Cardiac muscle cell (in vitro differentiated cells and primary cell): ENCODE results near the gene NPLOC4. TPM values are rescaled to one million over a fixed set of nuclear protein-coding genes. Genes with fewer than 3 reads are reported as not detected.
"Not testable (repeated sequence)": the region's sequence is repeated elsewhere in the genome, so short reads cannot be mapped to it uniquely, and the experiment has no call there.

Experiments
- DNase-seq, 2 donors: peaks; one replicate each; pipeline versions ENCODE4 v3.0.0 to v3.0.0-alpha.2; 2010 to 2017; ENCODE audit warnings: low read depth in 1 of 2, low spot score in 1 of 2
- H3K27ac ChIP-seq: fragments of 200-600 bp; sonication (generic); 2 replicates; pipeline ENCODE4 v1.5.1; 2016
- H3K27me3 ChIP-seq: fragments of 200-600 bp; sonication (generic); 2 replicates; pipeline ENCODE4 v1.6.0; 2016; ENCODE audit warnings: control low read depth
- H3K36me3 ChIP-seq: fragments of 200-600 bp; sonication (generic); 2 replicates; pipeline ENCODE4 v1.5.1; 2016; ENCODE audit warnings: control low read depth
- H3K4me1 ChIP-seq: fragments of 200-600 bp; sonication (generic); 2 replicates; pipeline ENCODE4 v1.8.1; 2017; ENCODE audit warnings: low read depth, mild to moderate bottlenecking, mixed run types
- H3K4me3 ChIP-seq: fragments of 200-600 bp; sonication (generic); 2 replicates; pipeline ENCODE4 v1.5.1; 2016; ENCODE audit warnings: mild to moderate bottlenecking
- H3K9me3 ChIP-seq: fragments of 200-600 bp; sonication (generic); 2 replicates; pipeline ENCODE4 v1.5.1; 2017; ENCODE audit warnings: low read depth, mild to moderate bottlenecking, control low read depth
- polyA plus RNA-seq: library from polyadenylated mRNA; unstranded; fragments of >200 nt; fragmentation: Nextera tagmentation; extraction: Ambion mirVana; gene quantifications from 2 replicates; pipeline ENCODE4 v1.2.1, GENCODE V29; 2016
- total RNA-seq: library from RNA; depleted of rRNA; stranded (reverse); fragments of >200 nt; gene quantifications from 2 replicates; pipeline ENCODE4 v1.2.3, GENCODE V29; 2016
- TF ChIP-seq, protein P1 (sequence below): IDR thresholded peaks from 2 replicates; pipeline ENCODE4 v1.5.1; 2012; ENCODE audit warnings: low read depth, mild to moderate bottlenecking, low read length

The NPLOC4 gene
- total and polyA plus RNA-seq, 2 experiments from 2014 or later: 51.5 to 53.8 TPM

DNA sequence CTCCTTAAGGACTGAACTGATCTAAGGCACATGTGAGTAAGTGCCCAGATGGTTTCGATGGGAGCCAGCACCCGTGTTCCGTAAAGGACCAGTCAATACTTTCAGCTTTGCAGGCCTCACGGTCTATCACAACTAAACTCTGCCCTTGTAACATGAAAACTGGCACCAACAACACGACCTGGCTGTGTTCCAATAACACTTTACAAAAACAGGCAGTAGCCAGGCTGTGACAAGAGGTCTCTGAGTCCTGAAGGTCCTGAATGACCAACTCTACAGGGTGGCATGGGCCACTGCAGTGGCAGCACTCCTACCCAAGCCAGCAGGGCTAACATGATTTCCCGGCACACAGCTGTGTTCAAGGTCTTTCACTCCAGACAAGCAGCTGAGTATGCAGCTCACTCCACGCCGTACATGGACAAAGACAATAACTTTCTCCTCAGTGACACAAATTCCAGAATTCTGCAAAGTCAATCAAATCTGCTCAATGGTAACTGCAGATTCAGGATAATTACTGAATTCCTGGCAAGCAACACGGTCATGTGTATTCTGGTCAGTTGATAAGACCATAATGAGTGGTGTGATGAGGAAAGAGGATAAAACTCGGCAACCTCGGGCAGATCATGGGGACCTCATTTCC, 15.3 kb downstream of the NPLOC4 start:
- no peaks in the 10 kb centered on the region for H3K27me3 ChIP-seq
- peaks cover 40% of the 10 kb centered on the region for H3K36me3 ChIP-seq
- no peak overlapping the region for H3K27ac ChIP-seq
- TF ChIP-seq, protein P1, sequence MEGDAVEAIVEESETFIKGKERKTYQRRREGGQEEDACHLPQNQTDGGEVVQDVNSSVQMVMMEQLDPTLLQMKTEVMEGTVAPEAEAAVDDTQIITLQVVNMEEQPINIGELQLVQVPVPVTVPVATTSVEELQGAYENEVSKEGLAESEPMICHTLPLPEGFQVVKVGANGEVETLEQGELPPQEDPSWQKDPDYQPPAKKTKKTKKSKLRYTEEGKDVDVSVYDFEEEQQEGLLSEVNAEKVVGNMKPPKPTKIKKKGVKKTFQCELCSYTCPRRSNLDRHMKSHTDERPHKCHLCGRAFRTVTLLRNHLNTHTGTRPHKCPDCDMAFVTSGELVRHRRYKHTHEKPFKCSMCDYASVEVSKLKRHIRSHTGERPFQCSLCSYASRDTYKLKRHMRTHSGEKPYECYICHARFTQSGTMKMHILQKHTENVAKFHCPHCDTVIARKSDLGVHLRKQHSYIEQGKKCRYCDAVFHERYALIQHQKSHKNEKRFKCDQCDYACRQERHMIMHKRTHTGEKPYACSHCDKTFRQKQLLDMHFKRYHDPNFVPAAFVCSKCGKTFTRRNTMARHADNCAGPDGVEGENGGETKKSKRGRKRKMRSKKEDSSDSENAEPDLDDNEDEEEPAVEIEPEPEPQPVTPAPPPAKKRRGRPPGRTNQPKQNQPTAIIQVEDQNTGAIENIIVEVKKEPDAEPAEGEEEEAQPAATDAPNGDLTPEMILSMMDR: no peak
- no peaks in the 10 kb centered on the region for H3K4me1 ChIP-seq
- no peak overlapping the region for H3K4me3 ChIP-seq
- H3K9me3 ChIP-seq: no peaks in the 10 kb centered on the region
- no peak for DNase-seq

DNA sequence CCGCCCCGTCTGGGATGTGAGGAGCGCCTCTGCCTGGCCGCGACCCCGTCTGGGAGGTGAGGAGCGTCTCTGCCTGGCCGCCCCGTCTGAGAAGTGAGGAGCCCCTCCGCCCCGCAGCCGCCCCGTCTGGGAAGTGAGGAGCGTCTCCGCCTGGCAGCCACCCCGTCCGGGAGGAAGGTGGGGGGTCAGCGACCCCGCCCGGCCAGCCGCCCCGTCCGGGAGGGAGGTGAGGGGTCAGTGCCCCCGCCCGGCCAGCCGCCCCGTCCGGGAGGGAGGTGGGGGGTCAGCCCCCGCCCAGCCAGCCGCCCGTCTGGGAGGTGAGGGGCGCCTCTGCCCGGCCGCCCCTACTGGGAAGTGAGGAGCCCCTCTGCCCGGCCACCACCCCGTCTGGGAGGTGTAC, 18.6 kb downstream of the NPLOC4 start:
- H3K9me3 ChIP-seq, H3K4me1 ChIP-seq, H3K4me3 ChIP-seq, DNase-seq, H3K27me3 ChIP-seq, H3K27ac ChIP-seq: not testable (repeated sequence)
- H3K36me3 ChIP-seq: peaks cover 29% of the 10 kb centered on the region

DNA sequence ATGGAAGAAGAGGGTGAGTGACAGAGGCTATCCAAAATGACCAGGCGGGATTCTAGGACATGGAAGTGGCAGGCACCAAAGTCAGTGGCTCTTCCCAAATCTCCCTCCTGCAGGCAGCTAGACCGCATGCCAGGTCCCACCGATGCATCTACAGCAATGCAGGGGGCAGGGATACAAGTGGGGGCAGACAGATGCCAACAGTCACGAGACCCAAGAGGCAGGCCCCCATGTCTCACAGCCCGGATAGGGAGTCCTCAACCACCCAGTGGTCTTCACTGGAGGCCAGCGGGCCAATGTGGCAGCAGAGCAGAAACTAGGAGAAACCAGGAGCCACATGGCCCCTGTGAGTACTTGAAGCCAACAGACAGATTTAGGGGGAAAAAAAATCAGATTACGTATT, 20.0 kb downstream of the NPLOC4 start:
- H3K4me3 ChIP-seq: no peak overlapping the region
- TF ChIP-seq, protein P1: no peak
- peaks cover 28% of the 10 kb centered on the region for H3K36me3 ChIP-seq
- no peak for DNase-seq
- no peaks in the 10 kb centered on the region for H3K9me3 ChIP-seq
- H3K27me3 ChIP-seq: no peaks in the 10 kb centered on the region
- H3K27ac ChIP-seq: no peak overlapping the region
- H3K4me1 ChIP-seq: no peaks in the 10 kb centered on the region

DNA sequence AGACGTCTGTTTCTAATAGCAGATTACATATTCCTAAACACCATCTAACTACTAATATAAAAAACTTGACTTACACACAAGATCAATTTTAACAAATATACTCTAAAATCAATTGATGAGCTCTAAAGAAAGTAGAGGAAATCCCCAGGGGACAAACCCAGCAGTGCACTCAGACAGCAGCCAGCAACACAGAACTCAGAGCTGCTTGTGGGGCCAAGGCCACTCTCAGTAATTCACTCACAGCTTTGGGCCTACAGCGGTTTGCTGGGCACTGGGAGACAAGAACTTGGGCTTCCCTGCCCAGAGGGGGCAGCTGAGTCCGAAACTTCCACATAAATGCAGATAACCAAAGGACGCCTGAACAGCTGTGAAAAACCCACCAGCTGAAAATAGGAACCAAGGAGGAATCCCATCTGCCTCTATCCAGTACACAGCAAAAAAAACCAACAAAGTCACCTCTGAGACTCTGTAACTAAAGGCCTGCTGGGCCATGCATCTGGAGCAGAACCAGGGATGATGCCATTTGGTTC, 21.4 kb downstream of the NPLOC4 start:
- H3K36me3 ChIP-seq: peaks cover 14% of the 10 kb centered on the region
- TF ChIP-seq, protein P1: no peak
- H3K27ac ChIP-seq: no peak overlapping the region

GRCh38 chr17:81612172-81612970, 24.5 kb downstream of the NPLOC4 start:
- TF ChIP-seq, protein P1: no peak
- peak in 1 of 2 donors; percentile 17 for DNase-seq
- no peaks in the 10 kb centered on the region for H3K9me3 ChIP-seq
- H3K27me3 ChIP-seq: no peaks in the 10 kb centered on the region
- no peak overlapping the region for H3K4me3 ChIP-seq
- no peaks in the 10 kb centered on the region for H3K4me1 ChIP-seq
- H3K27ac ChIP-seq: peak overlapping the region; percentile 26
- peaks cover 31% of the 10 kb centered on the region for H3K36me3 ChIP-seq

More for the DNA sequence above, 21.4 kb downstream of the NPLOC4 start:
- Histone ChIP-seq H3K9me3 (no peaks in the 10 kb centered on the region), H3K4me1 (no peaks in the 10 kb centered on the region), H3K27me3 (no peaks in the 10 kb centered on the region), H3K4me3 (no peak overlapping the region)
- no peak for DNase-seq
